Fibroblast of skin of abdomen (primary cell): ENCODE data around the gene APEH.
"Not testable (repeated sequence)": the region's sequence is repeated elsewhere in the genome, so short reads cannot be mapped to it uniquely, and the experiment has no call there.

ENCODE experiments used
- DNase-seq: peaks from one replicate; pipeline ENCODE4 v3.0.0-alpha.2; 2013

APEH gene

GRCh38 chr3:49691481-49691880, 17.3 kb downstream of the APEH start:
- DNase-seq: not testable (repeated sequence)

GRCh38 chr3:49694409-49695070, 20.4 kb downstream of the APEH start:
- DNase-seq: not testable (repeated sequence)

GRCh38 chr3:49695350-49696015, 21.3 kb downstream of the APEH start:
- DNase-seq: not testable (repeated sequence)

GRCh38 chr3:49699281-49699979, 25.3 kb downstream of the APEH start:
- DNase-seq: no peak

GRCh38 chr3:49700014-49700413, 25.9 kb downstream of the APEH start:
- no peak for DNase-seq

GRCh38 chr3:49700453-49701128, 26.4 kb downstream of the APEH start:
- DNase-seq: no peak

GRCh38 chr3:49701388-49702077, 27.4 kb downstream of the APEH start:
- no peak for DNase-seq

GRCh38 chr3:49702672-49703071, 28.5 kb downstream of the APEH start:
- no peak for DNase-seq

- peak; percentile 60 for DNase-seq
These were observed 29.3 kb downstream of the APEH start for GRCh38 chr3:49703443-49703927.

GRCh38 chr3:49703956-49704355, 29.8 kb downstream of the APEH start:
- DNase-seq: no peak

GRCh38 chr3:49704629-49705028, 30.5 kb downstream of the APEH start:
- no peak for DNase-seq

GRCh38 chr3:49705390-49705960, 31.3 kb downstream of the APEH start:
- DNase-seq: no peak

GRCh38 chr3:49706456-49707112, 32.4 kb downstream of the APEH start:
- no peak for DNase-seq

- no peak for DNase-seq
These were observed 32.9 kb downstream of the APEH start for GRCh38 chr3:49707113-49707480.

GRCh38 chr3:49709852-49710251, 35.7 kb downstream of the APEH start:
- no peak for DNase-seq

- no peak for DNase-seq
These were observed 37.3 kb downstream of the APEH start for GRCh38 chr3:49711489-49711888.

GRCh38 chr3:49712166-49712565, 38.0 kb downstream of the APEH start:
- DNase-seq: no peak

GRCh38 chr3:49712631-49713317, 38.6 kb downstream of the APEH start:
- no peak for DNase-seq

GRCh38 chr3:49713336-49714105, 39.4 kb downstream of the APEH start:
- no peak for DNase-seq
